Psoas muscle (tissue), 8 donors: ENCODE results near the gene KCNJ15. TPM values are rescaled to one million over a fixed set of nuclear protein-coding genes. Genes with fewer than 3 reads are reported as not detected.

Experiments
- ATAC-seq, 4 donors: fragments of 200-7000 bp; cut with Tn5 transposase; one replicate each; pipeline ENCODE4 v1.9.1; 2020; ENCODE audit warnings: moderate library complexity in 3 of 4, mild to moderate bottlenecking in 2 of 4
- DNase-seq, 2 donors: peaks; one replicate each; pipeline ENCODE4 v3.0.0-alpha.2; 2020
- H3K27ac ChIP-seq: fragments of 200-600 bp; one replicate; pipeline ENCODE4 v1.8.0; 2022
- H3K27me3 ChIP-seq, 3 donors: fragments of 200-600 bp in 1 of 3; one replicate each; pipeline versions ENCODE4 v1.6.1 to v1.8.0; 2013 to 2022; ENCODE audit warnings: low read length in 2 of 3, mild to moderate bottlenecking in 2 of 3, moderate library complexity in 1 of 3; ENCODE audit not compliant: insufficient read depth in 3 of 3
- H3K36me3 ChIP-seq, 2 donors: fragments of 200-600 bp in 1 of 2; one replicate each; pipeline versions ENCODE4 v1.6.1 to v1.8.0; 2013 to 2022; ENCODE audit warnings: low read depth in 1 of 2, mild to moderate bottlenecking in 1 of 2, moderate library complexity in 1 of 2; ENCODE audit not compliant: insufficient read depth in 1 of 2
- H3K4me1 ChIP-seq: fragments of 200-600 bp; one replicate; pipeline ENCODE4 v1.8.0; 2022
- H3K4me3 ChIP-seq: fragments of 200-600 bp; one replicate; pipeline ENCODE4 v1.8.0; 2022; ENCODE audit warnings: mild to moderate bottlenecking
- H3K9me3 ChIP-seq: fragments of 200-600 bp; one replicate; pipeline ENCODE4 v1.8.0; 2022
- CTCF ChIP-seq: fragments of 200-600 bp; IDR thresholded peaks from one replicate; pipeline ENCODE4 v1.8.0; 2022; ENCODE audit warnings: antibody characterized with exemption
- WGBS, 3 donors: extraction: QIAGEN DNeasy Blood & Tissue Kit; methylation state at CpG; one replicate each; pipeline versions ENCODE4 v1.1.6 to v1.1.7; 2013; 5-methylcytosine and 5-hydroxymethylcytosine counted together
- intact Hi-C, 2 donors: fragments of 100-400 bp; cut with DNase I; formaldehyde crosslinking; loops; one replicate each; pipeline versions ENCODE4 v1.11.0 to v1.14.2; 2022
- polyA plus RNA-seq, 3 donors: library from polyadenylated mRNA; stranded (reverse); fragments of 200-250 nt; gene quantifications; one replicate each; pipeline ENCODE4 v1.2.3, GENCODE V29; 2013
- total RNA-seq, 4 donors: library from RNA; stranded (reverse); fragmentation: NEBNext Ultra II Directional in 2 of 4; extraction: Animal tissue kit (Norgen Biotek cat#: 25700) in 2 of 4; gene quantifications; one replicate each; pipeline versions ENCODE4 v1.2.1 to v1.2.4, GENCODE V29; 2021 to 2023
- donor health status: healthy with polysubstance abuse.
- donor health status: DM: no; HTN: no; CAD: no; lungs with moderate emphysema.
- donor health status: Bipolar disorder and iron deficiency.
- donor health status: healthy.
- donor health status: DM: yes; HTN: yes; CAD: no.
- donor health status: DM: no; HTN: no; CAD: no.
- donor health status: DM: no; HTN: no; CAD: no.
- donor health status: DM: yes; HTN: yes; CAD: no.

KCNJ15 gene
- total and polyA plus RNA-seq, 7 donors, result 0.04 to 1.0 (median 0.16) TPM

DNA sequence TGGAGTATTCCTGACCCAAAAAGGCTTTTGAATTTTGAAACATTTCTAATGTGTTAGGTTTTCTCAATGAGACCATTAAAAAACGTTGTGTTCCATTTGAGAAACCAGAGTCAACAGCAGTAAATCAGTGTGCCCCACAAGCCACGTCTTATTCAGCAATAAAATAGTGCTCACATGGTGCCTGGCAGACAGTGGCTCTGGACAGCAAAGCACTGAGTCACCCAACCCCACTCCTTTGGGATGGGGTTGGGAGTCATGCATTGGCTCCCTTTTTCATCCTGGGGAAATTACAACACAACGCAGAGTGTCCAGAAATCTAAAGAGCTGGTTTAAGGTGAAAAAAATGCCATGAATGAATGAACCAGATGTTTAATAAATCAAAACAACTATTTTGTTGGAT lies 46.5 kb downstream of the KCNJ15 start:
- Histone ChIP-seq H3K9me3 (no peaks in the 10 kb centered on the region), H3K4me3 (no peak overlapping the region), H3K4me1 (no peaks in the 10 kb centered on the region), H3K36me3 (no peaks in the 10 kb centered on the region), H3K27me3 (peaks cover 0 to 7% (median 0%) of the 10 kb centered on the region in 3 donors), H3K27ac (no peak overlapping the region)
- no peak for TF ChIP-seq CTCF
- intact Hi-C loops, result no loop called here
- peak; percentile 61 to 63 for DNase-seq
- peak; percentile 42 to 75 (median 65) for ATAC-seq
- 16 to 31% (median 18%) methylated on average over 3 of the region's 3 CpGs for WGBS, 3 donors

GRCh38 chr21:38306433-38307141 lies 49.8 kb downstream of the KCNJ15 start:
- Histone ChIP-seq H3K27me3 (no peaks in the 10 kb centered on the region), H3K4me3 (no peak overlapping the region), H3K27ac (no peak overlapping the region), H3K9me3 (no peaks in the 10 kb centered on the region), H3K36me3 (no peaks in the 10 kb centered on the region), H3K4me1 (no peaks in the 10 kb centered on the region)
- no peak for TF ChIP-seq CTCF
- ATAC-seq (no peak), DNase-seq (no peak)
- 31 to 37% (median 34%) methylated on average over 7 of the region's 7 CpGs for WGBS, 3 donors
- intact Hi-C loops, result no loop called here

- DNase-seq, result no peak
- Histone ChIP-seq H3K4me3 (no peak overlapping the region), H3K36me3 (no peaks in the 10 kb centered on the region), H3K27ac (no peak overlapping the region), H3K9me3 (no peaks in the 10 kb centered on the region), H3K4me1 (no peaks in the 10 kb centered on the region), H3K27me3 (no peaks in the 10 kb centered on the region)
- no peak for TF ChIP-seq CTCF
- intact Hi-C loops, result no loop called here
- ATAC-seq, result peak in 1 of 4 donors; percentile 51
- WGBS, 3 donors, result 52 to 73% (median 57%) methylated on average over 7 of the region's 7 CpGs
Observed at GRCh38 chr21:38307771-38308531, 51.2 kb downstream of the KCNJ15 start.

DNA sequence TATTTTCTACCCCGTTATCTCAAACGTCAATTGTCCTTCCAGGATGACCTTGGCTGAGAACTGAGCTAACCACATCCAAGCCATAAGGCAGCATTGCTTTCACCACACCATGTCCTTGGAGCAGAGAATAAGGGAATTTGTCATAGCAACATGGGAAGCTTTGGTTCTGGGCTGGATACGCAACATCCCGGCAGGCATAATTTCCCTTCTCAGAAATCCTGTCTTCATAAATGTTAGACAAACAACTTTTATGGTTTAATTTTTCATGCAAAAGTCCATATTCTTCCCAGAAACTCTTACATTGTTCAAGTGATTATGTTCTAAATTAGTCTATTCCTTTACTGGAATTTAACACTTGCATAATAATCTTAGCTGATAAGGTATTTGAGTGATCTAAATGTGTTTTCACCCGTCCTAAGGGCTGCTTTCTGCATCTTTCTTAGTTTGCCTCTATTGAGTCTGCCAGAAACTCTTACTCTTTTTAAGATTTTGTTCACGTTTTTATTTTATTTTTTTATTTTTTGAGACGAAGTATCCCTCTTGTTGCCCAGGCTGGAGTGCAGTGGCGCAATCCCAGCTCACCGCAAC lies 51.8 kb downstream of the KCNJ15 start:
- Histone ChIP-seq H3K27ac (no peak overlapping the region), H3K4me3 (no peak overlapping the region), H3K27me3 (peaks cover 0 to 3% (median 0%) of the 10 kb centered on the region in 3 donors), H3K9me3 (no peaks in the 10 kb centered on the region), H3K4me1 (no peaks in the 10 kb centered on the region), H3K36me3 (no peaks in the 10 kb centered on the region)
- intact Hi-C loops, result no loop called here
- DNase-seq (no peak), ATAC-seq (peak in 1 of 4 donors; percentile 35)
- no peak for TF ChIP-seq CTCF
- 35 to 53% (median 44%) methylated on average over 9 of the region's 9 CpGs for WGBS, 3 donors
